NCI-H345 treated with DMSO at 0.1 percent for 48 hours (cell line): Measurements from ENCODE around the gene GLTP.
A peak's percentile ranks its signal among the peaks of the same experiment; 100 is the strongest.

Experiments used
- DNase-seq: peaks from one replicate; lab custom pipeline; 2025; ENCODE audit not compliant: unreplicated experiment; lab: John Stamatoyannopoulos, UW

Gene GLTP

DNA sequence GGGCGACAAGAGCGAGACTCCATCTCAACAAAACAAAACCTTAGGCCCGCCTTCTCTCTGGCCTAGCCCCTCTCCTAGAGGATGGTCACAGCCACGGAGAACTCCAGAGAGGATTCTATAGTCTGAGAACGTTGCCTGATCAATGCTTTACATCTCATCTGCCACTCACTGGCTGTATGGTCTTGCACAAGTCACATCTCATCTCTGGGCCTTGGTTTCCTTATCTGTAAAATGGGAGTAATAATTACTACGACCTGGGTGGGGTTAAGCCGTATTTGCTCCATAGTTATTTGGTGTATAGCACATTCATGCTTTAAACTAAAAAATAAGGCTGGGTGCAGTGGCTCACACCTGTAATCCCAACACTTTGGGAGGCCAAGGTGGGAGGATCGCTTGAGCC, 55.6 kb downstream of the GLTP start:
- no peak for DNase-seq

DNA sequence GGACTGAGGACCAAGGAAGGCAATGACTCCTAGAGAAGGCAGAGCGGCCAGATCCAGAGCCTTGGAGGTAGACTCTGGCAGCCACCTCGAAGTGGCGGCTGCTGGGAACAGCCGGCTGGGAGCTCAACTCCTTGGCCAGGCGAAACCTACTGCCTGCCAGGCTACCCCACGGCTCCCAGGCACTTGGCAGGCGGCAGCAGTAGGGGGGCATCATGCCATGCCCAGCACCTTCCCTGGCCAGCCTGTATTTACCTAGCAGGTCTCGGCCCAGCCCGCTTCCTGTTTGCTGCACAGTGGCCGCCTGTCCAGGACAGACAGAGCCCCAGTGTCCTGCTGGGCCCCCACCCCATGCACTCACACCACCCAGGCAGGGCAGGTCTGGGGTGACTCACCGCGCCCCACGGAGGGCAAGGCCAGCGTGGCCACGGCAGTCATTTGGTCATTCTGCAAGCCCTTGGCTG, 57.4 kb downstream of the GLTP start:
- no peak for DNase-seq

DNA sequence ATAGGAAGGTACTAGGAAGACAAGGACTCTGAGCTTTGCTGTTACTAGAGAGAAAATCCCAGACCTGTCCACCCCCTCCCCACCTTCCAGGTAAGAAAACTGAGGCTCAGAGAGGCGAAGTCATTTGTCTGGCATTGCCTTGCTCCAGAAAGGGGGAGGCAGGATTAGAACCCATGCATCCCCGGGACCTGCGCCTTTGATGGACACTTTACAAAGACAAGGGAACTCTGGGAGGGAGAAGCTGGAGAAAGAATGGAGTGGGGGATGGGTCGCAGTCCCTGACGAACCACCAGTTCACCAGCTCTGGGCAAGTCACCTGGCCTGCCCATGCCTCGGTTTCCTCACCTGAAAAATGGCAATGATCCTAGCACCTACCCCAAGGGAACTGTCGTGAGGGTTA, 57.9 kb downstream of the GLTP start:
- DNase-seq = no peak

DNA sequence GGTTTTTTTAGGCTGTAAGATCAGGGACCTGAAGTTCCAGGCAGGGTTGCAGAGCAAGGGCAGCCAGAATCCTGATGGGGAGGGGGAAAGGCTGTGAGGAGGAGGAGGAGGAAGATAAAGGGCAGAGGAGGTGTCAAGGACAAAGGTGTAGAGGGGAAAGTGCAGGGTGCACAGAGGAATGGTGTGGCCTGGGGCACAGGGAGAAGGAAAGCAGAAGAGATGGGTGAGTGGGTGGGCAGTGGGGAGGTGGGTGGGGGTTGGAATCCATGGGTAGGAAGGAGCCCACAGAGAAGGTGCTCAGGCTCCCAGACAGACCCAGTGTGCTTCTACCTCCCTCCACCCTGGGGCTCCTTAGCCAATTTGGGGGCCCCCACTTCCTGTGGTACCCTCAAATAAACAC, 58.4 kb downstream of the GLTP start:
- no peak for DNase-seq

- DNase-seq = peak; percentile 85
Observed at GRCh38 chr12:109820816-109821381, 59.4 kb downstream of the GLTP start.

DNA sequence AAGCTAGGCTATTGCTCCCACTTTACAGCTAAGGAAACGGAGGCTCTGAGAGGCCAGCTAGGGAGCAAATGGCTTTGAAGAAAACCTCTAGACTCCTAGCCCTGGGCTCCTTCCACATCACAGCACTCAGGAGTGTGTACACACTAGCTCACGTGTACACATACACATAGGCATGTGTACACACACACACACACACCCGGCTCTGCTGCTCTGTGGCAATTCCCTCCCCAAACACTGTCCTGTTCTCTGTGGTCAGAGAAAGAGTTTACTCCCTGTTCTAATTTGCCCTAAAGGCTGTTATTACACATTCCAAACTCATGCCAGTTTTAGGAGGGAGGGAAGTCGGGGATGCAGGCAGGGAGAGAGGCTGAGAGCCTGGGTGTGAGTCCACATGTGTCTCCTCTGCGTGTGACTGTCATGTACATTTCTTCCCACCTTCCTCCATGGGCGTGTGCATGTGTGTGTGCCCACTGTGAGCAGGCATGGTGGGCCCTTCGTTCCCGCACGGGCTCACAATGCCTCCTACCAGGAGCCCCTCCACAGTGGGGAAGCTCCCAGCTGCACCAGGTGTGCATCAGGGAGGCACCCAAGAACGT, 61.3 kb downstream of the GLTP start:
- DNase-seq = no peak

- DNase-seq = no peak
Observed at GRCh38 chr12:109818253-109818652, 62.1 kb downstream of the GLTP start.

DNA sequence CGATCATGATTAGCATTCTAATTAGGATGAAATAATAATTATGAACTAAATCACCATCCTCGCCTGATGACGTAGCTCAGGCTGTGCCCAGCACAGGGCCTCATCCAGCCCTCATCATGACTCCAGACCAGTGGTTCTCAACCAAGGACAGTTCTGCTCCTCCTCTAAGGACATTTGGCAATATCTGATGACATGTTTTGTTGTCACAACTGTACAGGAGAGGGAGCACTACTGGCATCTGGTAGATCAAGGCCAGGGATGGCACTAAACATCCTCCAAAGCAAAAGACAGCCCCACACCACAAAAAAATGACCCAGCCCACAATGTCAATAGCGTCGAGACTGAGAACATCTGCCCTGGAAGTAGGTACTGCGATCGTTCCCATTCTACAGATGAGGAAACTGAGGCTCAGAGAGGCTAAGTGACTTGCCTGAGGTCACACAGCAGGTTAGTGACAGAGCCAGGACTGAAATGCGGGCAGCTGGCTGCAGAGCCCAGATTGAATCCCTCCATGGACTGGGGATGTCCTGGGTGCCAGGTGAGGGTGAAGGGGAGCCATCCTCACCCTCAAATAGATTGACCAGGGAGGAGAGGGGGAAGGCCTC, 62.6 kb downstream of the GLTP start:
- DNase-seq = no peak

- DNase-seq = no peak
Observed at GRCh38 chr12:109816870-109817269, 63.5 kb downstream of the GLTP start.

DNA sequence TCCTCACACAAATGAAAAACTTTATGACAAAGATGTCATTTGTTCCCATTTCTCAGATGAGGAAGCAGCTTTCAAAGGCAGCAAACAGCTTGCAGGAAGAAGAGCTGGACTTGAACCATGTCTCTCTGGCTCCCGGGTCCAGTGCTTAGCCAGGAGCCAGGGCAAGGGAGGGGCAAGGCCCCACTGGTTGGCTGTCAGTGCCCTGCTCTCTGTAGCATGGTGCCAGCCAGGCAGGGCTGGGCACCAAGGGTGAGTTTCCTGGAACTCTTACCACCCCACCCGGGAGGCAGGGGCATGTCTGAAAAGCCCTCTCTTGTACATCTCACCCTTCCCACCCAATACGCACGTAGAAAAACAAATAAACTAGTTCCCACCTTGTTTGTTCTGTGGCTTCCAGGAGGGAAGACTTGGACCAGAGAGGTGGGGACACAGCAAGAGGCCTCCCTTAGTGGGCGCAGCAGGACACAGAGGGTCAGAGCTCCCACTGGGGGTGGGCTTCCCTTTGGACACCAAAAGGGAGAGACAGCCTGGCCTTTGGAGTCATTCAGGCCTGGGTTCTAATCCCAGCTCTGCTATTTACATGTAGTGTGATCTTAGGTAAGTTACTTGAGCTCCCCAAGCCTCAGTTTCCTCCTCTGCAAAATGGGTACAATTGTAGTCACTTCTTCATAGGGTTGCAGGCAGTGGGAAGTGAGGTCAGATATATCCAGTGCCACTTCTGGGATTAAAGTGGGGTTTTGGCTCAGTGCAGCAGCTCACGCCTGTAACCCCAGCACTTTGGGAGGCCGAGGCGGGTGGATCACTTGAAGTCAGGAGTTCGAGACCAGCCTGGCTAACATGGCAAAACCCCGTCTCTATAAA, 64.4 kb downstream of the GLTP start:
- DNase-seq = no peak

GRCh38 chr12:109815225-109815624, 65.1 kb downstream of the GLTP start:
- no peak for DNase-seq

GRCh38 chr12:109814600-109815150, 65.7 kb downstream of the GLTP start:
- DNase-seq = no peak

GRCh38 chr12:109813810-109814416, 66.4 kb downstream of the GLTP start:
- no peak for DNase-seq

GRCh38 chr12:109811624-109811995, 68.7 kb downstream of the GLTP start:
- DNase-seq = no peak

DNA sequence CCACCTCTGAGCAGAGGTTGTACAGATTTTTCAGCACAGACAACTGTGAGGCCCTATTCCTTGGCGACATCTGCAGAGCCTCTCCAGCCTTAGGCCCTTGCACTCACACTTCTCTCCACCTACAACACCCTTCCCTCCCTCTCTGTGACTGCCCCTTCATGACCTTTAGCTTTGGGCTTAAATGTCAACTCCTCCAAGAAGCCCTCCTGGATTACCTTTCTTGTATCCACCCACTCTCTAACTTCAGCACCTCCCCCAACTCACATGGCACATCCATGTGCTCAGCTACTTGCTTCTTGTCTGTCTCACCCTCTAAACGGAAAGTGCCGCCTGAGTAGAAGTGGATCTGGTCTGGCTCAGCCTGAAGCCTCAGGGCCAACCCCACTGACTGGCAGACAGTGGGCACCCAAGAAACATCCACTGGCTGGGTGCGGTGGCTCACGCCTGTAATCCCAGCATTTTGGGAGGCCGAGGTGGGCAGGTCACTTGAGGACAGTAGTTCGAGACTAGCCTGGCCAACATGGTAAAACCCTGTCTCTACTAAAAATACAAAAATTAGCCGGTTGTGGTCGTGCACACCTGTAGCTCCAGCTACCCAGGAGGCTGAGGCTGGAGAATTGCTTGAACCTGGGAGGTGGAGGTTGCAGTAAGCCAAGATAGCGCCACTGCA, 69.3 kb downstream of the GLTP start:
- DNase-seq = no peak

DNA sequence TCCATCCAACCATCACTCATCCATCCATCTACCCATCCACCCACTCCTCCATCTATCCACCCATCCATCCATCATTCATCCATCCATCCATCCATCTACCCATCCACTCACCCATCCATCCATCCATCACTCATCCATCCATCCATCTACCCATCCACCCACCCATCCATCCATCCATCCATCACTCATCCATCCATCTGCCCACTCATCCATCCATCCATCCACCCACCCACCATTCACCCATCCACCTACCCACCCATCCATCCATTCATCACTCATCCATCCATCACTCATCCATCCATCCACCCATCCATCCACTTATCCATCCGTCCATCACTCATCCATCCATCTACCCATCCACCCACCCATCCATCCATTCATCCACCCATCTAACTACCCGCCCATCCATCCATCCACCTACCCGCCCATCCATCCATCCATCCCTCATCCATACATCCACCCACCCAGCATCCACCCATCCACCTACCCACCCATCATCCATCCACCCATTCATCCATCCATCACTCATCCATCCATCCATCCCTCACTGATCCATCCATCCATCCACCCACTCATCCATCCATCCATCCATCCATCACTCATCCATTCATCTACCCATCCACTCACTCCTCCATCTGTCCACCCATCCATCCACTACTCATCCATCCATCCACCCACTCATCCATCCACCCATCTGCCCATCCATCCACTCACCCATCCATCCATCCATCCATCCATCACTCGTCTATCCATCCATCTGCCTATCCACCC, 71.3 kb downstream of the GLTP start:
- DNase-seq = no peak

GRCh38 chr12:109807954-109808643, 72.2 kb downstream of the GLTP start:
- DNase-seq = no peak

DNA sequence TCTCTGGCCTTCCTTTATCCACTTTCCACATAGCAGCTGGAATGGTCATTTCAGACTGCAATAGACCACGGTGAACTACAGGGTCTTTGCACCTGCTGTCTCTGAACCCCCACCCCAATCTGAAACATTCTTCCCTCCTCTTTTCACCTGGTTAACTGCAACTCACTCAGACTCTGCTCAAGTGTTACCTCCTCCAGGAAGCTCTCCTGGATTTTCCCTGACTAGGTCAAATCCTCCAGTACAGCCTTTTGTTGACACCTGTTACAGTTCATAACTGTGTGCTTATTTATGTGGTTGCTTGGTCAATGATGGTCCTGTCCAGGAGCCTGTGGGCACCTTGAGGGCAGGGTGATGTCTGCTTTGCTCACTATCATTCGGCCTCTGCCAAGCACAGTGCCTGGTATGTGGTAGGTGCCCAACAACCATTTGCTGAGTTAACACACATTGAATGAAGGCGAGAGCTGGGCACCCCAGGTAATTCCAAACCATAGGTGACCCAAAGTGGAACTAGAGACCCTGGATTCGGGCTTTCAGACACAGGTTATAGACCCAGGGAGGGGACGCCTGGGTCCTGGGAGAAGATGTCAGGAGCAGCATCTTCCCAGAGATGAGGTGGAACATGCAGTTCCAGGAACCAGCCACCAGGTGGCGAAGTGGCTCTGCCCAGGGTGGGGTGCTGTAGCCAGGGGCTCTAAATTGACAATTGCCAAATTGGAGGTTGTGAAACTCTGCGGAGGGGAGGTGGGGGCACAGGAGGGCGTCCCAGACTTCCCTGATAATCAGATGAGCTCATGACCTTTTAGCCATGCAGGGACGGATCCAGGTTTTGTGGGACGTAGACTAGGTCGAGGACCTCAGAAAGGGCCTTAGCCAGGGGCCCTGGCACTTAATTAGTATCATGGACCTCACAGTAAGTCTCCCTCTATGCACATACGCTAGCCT, 75.2 kb downstream of the GLTP start:
- peak; percentile 61 for DNase-seq
